Testis (tissue), 2 donors: ENCODE data around the gene GMDS.

Source experiments
- POLR2A ChIP-seq: fragments of 450-650 bp; IDR thresholded peaks from one replicate; pipeline ENCODE4 v1.6.1; 2017; ENCODE audit warnings: antibody characterized with exemption, mild to moderate bottlenecking, moderate library complexity
- TF ChIP-seq, protein P1 (sequence below), 3 experiments: fragments of 450-650 bp in 2 of 3; fragments of 200-600 bp in 1 of 3; sonication (generic) in 1 of 3; IDR thresholded peaks; one replicate each; pipeline ENCODE4 v1.5.1; 2016 to 2019; ENCODE audit warnings: antibody characterized with exemption in 3 of 3, mild to moderate bottlenecking in 2 of 3, moderate library complexity in 1 of 3

DNA sequence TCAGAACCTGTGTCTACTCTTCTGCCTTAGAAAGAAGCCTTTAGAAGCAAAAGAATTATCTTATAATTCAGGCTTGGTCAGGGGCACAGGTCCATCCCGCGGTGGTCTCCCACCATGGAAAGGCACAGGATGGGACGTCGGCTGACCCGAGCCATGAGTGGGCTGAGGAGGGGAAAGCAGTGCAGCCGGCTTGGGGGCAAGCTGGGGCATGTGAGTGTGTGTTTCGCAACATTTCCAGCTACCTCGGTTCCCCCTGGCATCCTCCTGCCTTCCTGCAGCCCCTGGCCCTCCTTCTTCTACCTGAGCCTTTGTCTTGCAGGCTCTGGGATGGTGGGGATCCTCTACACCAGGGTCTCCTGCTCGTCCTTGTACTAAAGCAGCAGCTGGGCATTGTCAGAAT is 664.8 kb downstream of the GMDS start:
- no peak for TF ChIP-seq POLR2A
- TF ChIP-seq, protein P1, sequence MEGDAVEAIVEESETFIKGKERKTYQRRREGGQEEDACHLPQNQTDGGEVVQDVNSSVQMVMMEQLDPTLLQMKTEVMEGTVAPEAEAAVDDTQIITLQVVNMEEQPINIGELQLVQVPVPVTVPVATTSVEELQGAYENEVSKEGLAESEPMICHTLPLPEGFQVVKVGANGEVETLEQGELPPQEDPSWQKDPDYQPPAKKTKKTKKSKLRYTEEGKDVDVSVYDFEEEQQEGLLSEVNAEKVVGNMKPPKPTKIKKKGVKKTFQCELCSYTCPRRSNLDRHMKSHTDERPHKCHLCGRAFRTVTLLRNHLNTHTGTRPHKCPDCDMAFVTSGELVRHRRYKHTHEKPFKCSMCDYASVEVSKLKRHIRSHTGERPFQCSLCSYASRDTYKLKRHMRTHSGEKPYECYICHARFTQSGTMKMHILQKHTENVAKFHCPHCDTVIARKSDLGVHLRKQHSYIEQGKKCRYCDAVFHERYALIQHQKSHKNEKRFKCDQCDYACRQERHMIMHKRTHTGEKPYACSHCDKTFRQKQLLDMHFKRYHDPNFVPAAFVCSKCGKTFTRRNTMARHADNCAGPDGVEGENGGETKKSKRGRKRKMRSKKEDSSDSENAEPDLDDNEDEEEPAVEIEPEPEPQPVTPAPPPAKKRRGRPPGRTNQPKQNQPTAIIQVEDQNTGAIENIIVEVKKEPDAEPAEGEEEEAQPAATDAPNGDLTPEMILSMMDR (IDR thresholded peaks at IDR 0.05), result no peak
